HEK293T (cell line): ENCODE data around the gene KRT23.

ENCODE experiments used
- ARNT ChIP-seq: fragments of 450-650 bp; IDR thresholded peaks from 2 replicates; pipeline ENCODE4 v1.6.1; 2017; ENCODE audit warnings: mild to moderate bottlenecking
- BHLHE40 ChIP-seq: fragments of 450-650 bp; IDR thresholded peaks from 2 replicates; pipeline ENCODE4 v1.6.1; 2016; ENCODE audit warnings: mild to moderate bottlenecking, moderate library complexity, borderline replicate concordance
- CTBP1 ChIP-seq: fragments of 450-650 bp; IDR thresholded peaks from 2 replicates; pipeline ENCODE4 v1.6.1; 2016; ENCODE audit warnings: borderline replicate concordance
- FOXA1 ChIP-seq: fragments of 450-650 bp; IDR thresholded peaks from 2 replicates; pipeline ENCODE4 v1.6.1; 2016; ENCODE audit warnings: mild to moderate bottlenecking
- FOXK2 ChIP-seq: fragments of 450-650 bp; IDR thresholded peaks from 2 replicates; pipeline ENCODE4 v1.6.1; 2016; ENCODE audit warnings: mild to moderate bottlenecking
- FOXM1 ChIP-seq: fragments of 450-650 bp; IDR thresholded peaks from 2 replicates; pipeline ENCODE4 v1.6.1; 2017; ENCODE audit warnings: mild to moderate bottlenecking, borderline replicate concordance
- HDGF ChIP-seq: fragments of 450-650 bp; IDR thresholded peaks from 2 replicates; pipeline ENCODE4 v1.6.1; 2017; ENCODE audit warnings: antibody characterized with exemption, borderline replicate concordance
- L3MBTL2 ChIP-seq: fragments of 450-650 bp; conservative IDR thresholded peaks from 2 replicates; pipeline ENCODE4 v1.6.1; 2016; ENCODE audit warnings: mild to moderate bottlenecking
- LEF1 ChIP-seq: fragments of 450-650 bp; IDR thresholded peaks from 2 replicates; pipeline ENCODE4 v1.6.1; 2017; ENCODE audit warnings: mild to moderate bottlenecking, borderline replicate concordance
- NFRKB ChIP-seq: fragments of 450-650 bp; IDR thresholded peaks from 2 replicates; pipeline ENCODE4 v1.6.1; 2016; ENCODE audit warnings: mild to moderate bottlenecking, moderate library complexity
- SUZ12 ChIP-seq: fragments of 450-650 bp; IDR thresholded peaks from 2 replicates; pipeline ENCODE4 v1.6.1; 2016; ENCODE audit warnings: mild to moderate bottlenecking
- TARDBP ChIP-seq: fragments of 450-650 bp; IDR thresholded peaks from 2 replicates; pipeline ENCODE4 v1.6.1; 2016
- ZNF384 ChIP-seq: fragments of 450-650 bp; IDR thresholded peaks from 2 replicates; pipeline ENCODE4 v1.6.1; 2016

DNA sequence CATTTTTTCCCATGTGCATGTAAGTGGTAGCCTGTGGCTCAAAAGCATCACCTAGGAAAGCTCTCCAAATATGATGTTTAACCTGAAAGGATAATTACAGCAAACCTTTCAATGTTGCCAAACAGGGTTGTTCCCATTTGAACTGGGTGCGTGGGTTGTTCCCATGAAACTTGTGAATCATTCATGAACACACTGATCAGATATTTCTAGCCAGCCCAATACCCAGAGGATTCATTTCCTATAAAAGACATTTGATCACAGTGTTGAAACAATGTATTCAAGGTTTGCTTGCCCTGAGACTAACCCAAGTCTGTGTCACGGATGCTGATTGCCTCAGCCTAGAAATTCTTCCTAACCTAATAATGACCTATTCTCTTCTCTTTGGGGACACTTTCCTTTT, 16.4 kb upstream of the KRT23 start:
- TF ChIP-seq FOXA1 (no peak), NFRKB (no peak), CTBP1 (no peak), FOXM1 (no peak), HDGF (no peak), LEF1 (no peak), BHLHE40 (no peak), ZNF384 (no peak), L3MBTL2 (no peak), SUZ12 (no peak), TARDBP (no peak), ARNT (no peak), FOXK2 (no peak)
